ENCODE results near the gene ZNF85.
"Not testable (repeated sequence)": the region's sequence is repeated elsewhere in the genome, so short reads cannot be mapped to it uniquely, and the experiment has no call there.

The ZNF85 gene

DNA sequence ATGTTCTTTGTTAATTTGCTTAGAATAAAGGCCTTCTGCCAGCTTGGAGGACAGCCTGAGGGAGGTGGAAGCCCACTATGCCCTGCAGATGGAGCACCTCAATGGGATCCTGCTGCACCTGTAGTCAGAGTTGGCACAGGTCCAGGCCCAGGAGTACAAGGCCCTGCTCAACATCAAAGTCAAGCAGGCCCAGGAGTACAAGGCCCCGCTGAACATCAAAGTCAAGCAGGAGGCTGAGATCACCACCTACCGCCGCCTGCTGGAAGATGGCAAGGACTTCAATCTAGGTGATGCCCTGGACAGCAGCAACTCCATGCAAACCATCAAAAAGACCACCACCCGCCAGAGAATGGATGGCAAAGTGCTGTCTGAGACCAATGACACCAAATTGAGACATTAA is 41.7 kb downstream of the ZNF85 start:
- in situ Hi-C loops (cut with MboI; ENCODE audit: low pct_unique_long_range_greater_than_20kb, low sequenced_read_pairs, unreplicated experiment) = no loop called here
- DNase-seq (ENCODE audit: low spot score) = no peak
- TF ChIP-seq, protein P1, sequence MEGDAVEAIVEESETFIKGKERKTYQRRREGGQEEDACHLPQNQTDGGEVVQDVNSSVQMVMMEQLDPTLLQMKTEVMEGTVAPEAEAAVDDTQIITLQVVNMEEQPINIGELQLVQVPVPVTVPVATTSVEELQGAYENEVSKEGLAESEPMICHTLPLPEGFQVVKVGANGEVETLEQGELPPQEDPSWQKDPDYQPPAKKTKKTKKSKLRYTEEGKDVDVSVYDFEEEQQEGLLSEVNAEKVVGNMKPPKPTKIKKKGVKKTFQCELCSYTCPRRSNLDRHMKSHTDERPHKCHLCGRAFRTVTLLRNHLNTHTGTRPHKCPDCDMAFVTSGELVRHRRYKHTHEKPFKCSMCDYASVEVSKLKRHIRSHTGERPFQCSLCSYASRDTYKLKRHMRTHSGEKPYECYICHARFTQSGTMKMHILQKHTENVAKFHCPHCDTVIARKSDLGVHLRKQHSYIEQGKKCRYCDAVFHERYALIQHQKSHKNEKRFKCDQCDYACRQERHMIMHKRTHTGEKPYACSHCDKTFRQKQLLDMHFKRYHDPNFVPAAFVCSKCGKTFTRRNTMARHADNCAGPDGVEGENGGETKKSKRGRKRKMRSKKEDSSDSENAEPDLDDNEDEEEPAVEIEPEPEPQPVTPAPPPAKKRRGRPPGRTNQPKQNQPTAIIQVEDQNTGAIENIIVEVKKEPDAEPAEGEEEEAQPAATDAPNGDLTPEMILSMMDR (IDR thresholded peaks at IDR 0.05; ENCODE audit: extremely low read depth, insufficient read depth, missing control alignments) = no peak

DNA sequence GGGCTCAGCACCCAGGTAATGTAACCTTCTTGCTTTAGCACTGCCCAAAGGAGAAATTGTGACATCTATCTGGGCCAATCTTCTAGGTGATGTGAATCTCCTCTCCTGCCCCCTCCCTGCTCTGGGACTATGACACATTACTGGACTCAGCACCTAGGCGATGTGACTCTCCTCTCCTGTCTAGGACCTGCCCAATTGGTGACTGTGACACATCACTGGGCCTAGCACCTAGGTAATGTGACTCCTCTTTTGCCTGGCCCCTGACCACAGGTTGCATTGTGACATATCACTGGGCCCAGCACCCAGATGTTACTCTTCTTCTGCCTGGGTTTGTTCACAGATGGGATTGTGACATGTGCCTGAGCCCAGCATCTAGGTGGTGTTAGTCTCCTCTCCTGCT is 45.0 kb downstream of the ZNF85 start:
- TF ChIP-seq, protein P1 (IDR thresholded peaks at IDR 0.05; ENCODE audit: extremely low read depth, insufficient read depth, missing control alignments) = no peak
- no peak for DNase-seq (ENCODE audit: low spot score)
- in situ Hi-C loops (cut with MboI; ENCODE audit: low pct_unique_long_range_greater_than_20kb, low sequenced_read_pairs, unreplicated experiment) = no loop called here

DNA sequence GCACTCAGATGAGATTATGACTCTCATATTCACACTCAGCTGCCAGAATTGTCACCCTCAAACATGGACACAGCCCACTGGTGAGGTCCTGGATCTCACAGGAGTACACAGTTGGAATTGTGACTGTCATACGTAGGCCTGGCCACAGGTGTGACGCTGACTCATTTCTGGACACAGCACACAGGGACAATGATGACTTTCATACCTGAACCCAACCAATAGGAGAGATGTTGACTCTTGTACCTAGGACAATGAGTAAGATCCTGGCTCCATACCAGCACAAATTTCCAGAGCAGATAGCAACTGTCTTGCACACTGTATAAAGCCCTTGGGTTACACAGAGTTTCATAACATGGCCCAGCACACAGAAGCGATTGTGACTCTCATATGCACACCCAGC is 46.4 kb downstream of the ZNF85 start:
- TF ChIP-seq, protein P1 (IDR thresholded peaks at IDR 0.05; ENCODE audit: extremely low read depth, insufficient read depth, missing control alignments) = no peak
- in situ Hi-C loops (cut with MboI; ENCODE audit: low pct_unique_long_range_greater_than_20kb, low sequenced_read_pairs, unreplicated experiment) = no loop called here
- DNase-seq (ENCODE audit: low spot score) = no peak

DNA sequence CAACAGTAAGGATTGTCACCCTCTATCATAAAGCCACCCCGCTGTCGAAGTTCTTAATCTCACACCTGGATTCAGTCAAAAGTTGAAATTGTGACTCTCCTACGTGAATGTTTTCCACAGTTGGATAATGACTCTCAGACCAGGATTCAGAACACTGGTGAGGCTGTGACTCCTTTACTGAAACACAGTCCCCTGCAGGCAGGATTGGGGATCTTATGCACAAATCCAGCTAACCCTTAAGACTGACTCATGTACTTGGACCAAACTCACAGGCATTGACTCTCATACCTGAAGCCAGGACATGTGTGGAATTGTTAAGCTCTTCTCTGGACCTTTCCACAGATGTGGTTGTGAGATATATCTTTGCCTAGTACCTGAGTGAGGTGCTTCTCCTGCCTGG is 46.8 kb downstream of the ZNF85 start:
- in situ Hi-C loops (cut with MboI; ENCODE audit: low pct_unique_long_range_greater_than_20kb, low sequenced_read_pairs, unreplicated experiment) = no loop called here
- DNase-seq (ENCODE audit: low spot score) = no peak
- TF ChIP-seq, protein P1 (IDR thresholded peaks at IDR 0.05; ENCODE audit: extremely low read depth, insufficient read depth, missing control alignments) = no peak

DNA sequence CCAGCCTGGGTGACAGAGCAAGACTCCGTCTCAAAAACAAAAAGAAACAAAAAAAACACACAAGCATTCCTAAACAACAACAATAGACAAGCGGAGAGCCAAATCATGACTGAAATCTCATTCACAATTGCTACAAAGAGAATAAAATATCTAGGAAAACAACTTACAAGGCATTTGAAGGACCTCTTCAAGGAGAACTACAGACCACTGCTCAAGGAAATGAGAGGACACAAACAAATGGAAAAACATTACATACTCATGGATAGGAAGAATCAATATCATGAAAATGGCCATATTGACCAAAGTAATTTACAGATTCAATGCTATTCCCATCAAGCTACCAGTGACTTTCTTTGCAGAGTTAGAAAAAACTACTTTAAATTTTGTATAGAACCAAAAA is 69.7 kb downstream of the ZNF85 start:
- in situ Hi-C loops (cut with MboI; ENCODE audit: low pct_unique_long_range_greater_than_20kb, low sequenced_read_pairs, unreplicated experiment); DNase-seq (ENCODE audit: low spot score): not testable (repeated sequence)

DNA sequence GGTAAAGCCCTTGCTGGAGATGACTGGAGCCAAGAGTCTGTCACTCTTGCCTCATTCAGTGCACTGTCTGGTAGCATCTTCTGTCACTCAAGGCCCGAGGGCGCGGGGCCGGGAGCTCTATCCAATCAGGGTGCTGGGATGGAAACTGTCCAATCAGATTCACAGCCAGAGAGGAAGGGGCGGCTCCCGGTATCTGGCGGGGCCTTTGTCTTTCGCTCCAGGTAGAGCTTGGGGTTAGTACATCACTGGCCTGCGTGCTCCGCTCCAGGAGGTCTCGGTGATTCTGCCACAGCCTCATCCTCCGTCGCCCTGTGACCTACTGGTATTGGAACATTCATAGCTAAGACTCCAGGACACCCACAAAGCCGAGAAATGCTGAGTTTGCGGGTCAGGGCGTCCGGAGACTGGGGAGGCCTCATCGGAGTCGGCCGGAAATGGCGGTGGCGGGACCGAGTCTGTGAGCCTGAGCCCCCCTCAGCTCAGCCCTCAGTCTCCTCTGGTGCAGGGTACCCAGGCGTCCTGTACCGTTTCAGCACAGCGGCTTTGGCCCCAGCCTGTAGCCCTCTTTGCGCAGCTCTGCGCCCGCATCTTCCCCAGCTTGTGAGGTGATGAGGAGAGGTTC is 76.8 kb downstream of the ZNF85 start:
- peak; percentile 82 for DNase-seq (ENCODE audit: low spot score)

More for the DNA sequence above, 76.8 kb downstream of the ZNF85 start:
- TF ChIP-seq, protein P1 (IDR thresholded peaks at IDR 0.05; ENCODE audit: extremely low read depth, insufficient read depth, missing control alignments) = no peak
- in situ Hi-C loops (cut with MboI; ENCODE audit: low pct_unique_long_range_greater_than_20kb, low sequenced_read_pairs, unreplicated experiment) = no loop called here

All from GM13977 (cell line).